ENCODE data around the gene FFAR3.
"Not testable (repeated sequence)": the region's sequence is repeated elsewhere in the genome, so short reads cannot be mapped to it uniquely, and the experiment has no call there.

Gene FFAR3

GRCh38 chr19:35378356-35378755 lies 20.1 kb downstream of the FFAR3 start:
- no peak for DNase-seq

GRCh38 chr19:35379545-35379944 lies 21.3 kb downstream of the FFAR3 start:
- DNase-seq = not testable (repeated sequence)

- no peak for DNase-seq
These were observed 21.7 kb downstream of the FFAR3 start for GRCh38 chr19:35379992-35380391.

GRCh38 chr19:35380450-35381124 lies 22.3 kb downstream of the FFAR3 start:
- no peak for DNase-seq

- no peak for DNase-seq
These were observed 23.1 kb downstream of the FFAR3 start for GRCh38 chr19:35381318-35381717.

- DNase-seq = no peak
These were observed 23.7 kb downstream of the FFAR3 start for GRCh38 chr19:35381926-35382325.

GRCh38 chr19:35383536-35383935 lies 25.3 kb downstream of the FFAR3 start:
- DNase-seq = no peak

GRCh38 chr19:35388277-35389054 lies 30.2 kb downstream of the FFAR3 start:
- DNase-seq = no peak

GRCh38 chr19:35389192-35389861 lies 31.1 kb downstream of the FFAR3 start:
- DNase-seq = no peak

GRCh38 chr19:35392742-35393715 lies 34.8 kb downstream of the FFAR3 start:
- DNase-seq = no peak

GRCh38 chr19:35395382-35396199 lies 37.3 kb downstream of the FFAR3 start:
- DNase-seq = no peak

- DNase-seq = no peak
These were observed 38.1 kb downstream of the FFAR3 start for GRCh38 chr19:35396240-35396885.

- no peak for DNase-seq
These were observed 38.8 kb downstream of the FFAR3 start for GRCh38 chr19:35397064-35397463.

- no peak for DNase-seq
These were observed 40.3 kb downstream of the FFAR3 start for GRCh38 chr19:35398570-35398969.

GRCh38 chr19:35399231-35399630 lies 41.0 kb downstream of the FFAR3 start:
- no peak for DNase-seq

GRCh38 chr19:35399948-35400772 lies 41.9 kb downstream of the FFAR3 start:
- no peak for DNase-seq

- DNase-seq = no peak
These were observed 42.5 kb downstream of the FFAR3 start for GRCh38 chr19:35400773-35401100.

- not testable (repeated sequence) for DNase-seq
These were observed 43.2 kb downstream of the FFAR3 start for GRCh38 chr19:35401416-35401815.

GRCh38 chr19:35403116-35403760 lies 45.0 kb downstream of the FFAR3 start:
- DNase-seq = no peak
